Activated T-cell treated with anti-CD3 and anti-CD28 coated beads, Interleukin-2, amount 50 U/mL, for 24 hours (primary cell): ENCODE measurements around the gene OR10A6.

ENCODE experiments used
- DNase-seq: peaks from one replicate; pipeline ENCODE4 v3.0.0-alpha.2; 2020
- H3K27ac Mint-ChIP-seq: 2 replicates; pipeline ENCODE4 v1.8.0; 2020; ENCODE audit warnings: mild to moderate bottlenecking, mixed read lengths
- H3K27me3 Mint-ChIP-seq: 2 replicates; pipeline ENCODE4 v1.8.0; 2020; ENCODE audit warnings: mixed read lengths
- H3K36me3 Mint-ChIP-seq: 2 replicates; pipeline ENCODE4 v1.8.0; 2020; ENCODE audit warnings: low read depth, mixed read lengths
- H3K4me1 Mint-ChIP-seq: 2 replicates; pipeline ENCODE4 v1.8.0; 2020; ENCODE audit warnings: low read depth, mixed read lengths
- H3K4me3 Mint-ChIP-seq: 2 replicates; pipeline ENCODE4 v1.8.0; 2020; ENCODE audit warnings: mild to moderate bottlenecking, moderate library complexity, mixed read lengths
- H3K9me3 Mint-ChIP-seq: 2 replicates; pipeline ENCODE4 v1.8.0; 2020; ENCODE audit warnings: mixed read lengths

OR10A6 gene

GRCh38 chr11:7903940-7904339 lies 27.1 kb downstream of the OR10A6 start:
- Mint-ChIP-seq H3K27ac (no peak overlapping the region), H3K9me3 (peaks cover 3% of the 10 kb centered on the region), H3K4me3 (no peak overlapping the region), H3K36me3 (no peaks in the 10 kb centered on the region), H3K27me3 (peaks cover 56% of the 10 kb centered on the region), H3K4me1 (no peaks in the 10 kb centered on the region)
- no peak for DNase-seq

- no peak for DNase-seq
- H3K27ac Mint-ChIP-seq: no peak overlapping the region
Observed at GRCh38 chr11:7901319-7901854, 29.7 kb downstream of the OR10A6 start.

GRCh38 chr11:7900686-7901085 lies 30.4 kb downstream of the OR10A6 start:
- peaks cover 41% of the 10 kb centered on the region for H3K27me3 Mint-ChIP-seq
- no peak overlapping the region for H3K27ac Mint-ChIP-seq
- peaks cover 3% of the 10 kb centered on the region for H3K9me3 Mint-ChIP-seq
- H3K36me3 Mint-ChIP-seq: no peaks in the 10 kb centered on the region
- H3K4me1 Mint-ChIP-seq: no peaks in the 10 kb centered on the region
- H3K4me3 Mint-ChIP-seq: no peak overlapping the region
- no peak for DNase-seq

More at GRCh38 chr11:7901319-7901854, 29.7 kb downstream of the OR10A6 start:
- H3K27me3 Mint-ChIP-seq: peaks cover 45% of the 10 kb centered on the region
- no peak overlapping the region for H3K4me3 Mint-ChIP-seq
- no peaks in the 10 kb centered on the region for H3K4me1 Mint-ChIP-seq
- H3K9me3 Mint-ChIP-seq: peaks cover 3% of the 10 kb centered on the region
- no peaks in the 10 kb centered on the region for H3K36me3 Mint-ChIP-seq

GRCh38 chr11:7899418-7899817 lies 31.6 kb downstream of the OR10A6 start:
- no peak for DNase-seq
- Mint-ChIP-seq H3K4me3 (no peak overlapping the region), H3K27ac (no peak overlapping the region), H3K4me1 (no peaks in the 10 kb centered on the region), H3K36me3 (no peaks in the 10 kb centered on the region), H3K9me3 (peaks cover 3% of the 10 kb centered on the region), H3K27me3 (peaks cover 34% of the 10 kb centered on the region)

- no peak overlapping the region for H3K27ac Mint-ChIP-seq
- H3K4me1 Mint-ChIP-seq: no peaks in the 10 kb centered on the region
- no peaks in the 10 kb centered on the region for H3K36me3 Mint-ChIP-seq
- peaks cover 33% of the 10 kb centered on the region for H3K27me3 Mint-ChIP-seq
- DNase-seq: no peak
- peaks cover 3% of the 10 kb centered on the region for H3K9me3 Mint-ChIP-seq
- no peak overlapping the region for H3K4me3 Mint-ChIP-seq
Observed at GRCh38 chr11:7898666-7899283, 32.3 kb downstream of the OR10A6 start.

GRCh38 chr11:7896009-7896785 lies 34.9 kb downstream of the OR10A6 start:
- no peak overlapping the region for H3K27ac Mint-ChIP-seq
- peaks cover 18% of the 10 kb centered on the region for H3K27me3 Mint-ChIP-seq
- H3K4me3 Mint-ChIP-seq: no peak overlapping the region
- peaks cover 4% of the 10 kb centered on the region for H3K4me1 Mint-ChIP-seq
- no peak for DNase-seq
- H3K36me3 Mint-ChIP-seq: no peaks in the 10 kb centered on the region
- peaks cover 3% of the 10 kb centered on the region for H3K9me3 Mint-ChIP-seq

GRCh38 chr11:7894251-7894650 lies 36.8 kb downstream of the OR10A6 start:
- DNase-seq: no peak
- Mint-ChIP-seq H3K27me3 (peaks cover 7% of the 10 kb centered on the region), H3K9me3 (no peaks in the 10 kb centered on the region), H3K36me3 (no peaks in the 10 kb centered on the region), H3K27ac (no peak overlapping the region), H3K4me1 (peaks cover 4% of the 10 kb centered on the region), H3K4me3 (no peak overlapping the region)

- H3K27me3 Mint-ChIP-seq: peaks cover 5% of the 10 kb centered on the region
- no peaks in the 10 kb centered on the region for H3K9me3 Mint-ChIP-seq
- H3K27ac Mint-ChIP-seq: no peak overlapping the region
- H3K4me1 Mint-ChIP-seq: peaks cover 4% of the 10 kb centered on the region
- no peak for DNase-seq
- no peaks in the 10 kb centered on the region for H3K36me3 Mint-ChIP-seq
- H3K4me3 Mint-ChIP-seq: no peak overlapping the region
Observed at GRCh38 chr11:7893796-7894195, 37.3 kb downstream of the OR10A6 start.

GRCh38 chr11:7892840-7893254 lies 38.2 kb downstream of the OR10A6 start:
- no peak overlapping the region for H3K27ac Mint-ChIP-seq
- H3K4me3 Mint-ChIP-seq: no peak overlapping the region
- peaks cover 4% of the 10 kb centered on the region for H3K4me1 Mint-ChIP-seq
- H3K9me3 Mint-ChIP-seq: no peaks in the 10 kb centered on the region
- H3K36me3 Mint-ChIP-seq: no peaks in the 10 kb centered on the region
- no peak for DNase-seq
- peaks cover 8% of the 10 kb centered on the region for H3K27me3 Mint-ChIP-seq

- no peaks in the 10 kb centered on the region for H3K36me3 Mint-ChIP-seq
- H3K27me3 Mint-ChIP-seq: peaks cover 8% of the 10 kb centered on the region
- H3K4me1 Mint-ChIP-seq: peaks cover 4% of the 10 kb centered on the region
- H3K9me3 Mint-ChIP-seq: no peaks in the 10 kb centered on the region
- H3K4me3 Mint-ChIP-seq: no peak overlapping the region
- no peak for DNase-seq
- H3K27ac Mint-ChIP-seq: no peak overlapping the region
Observed at GRCh38 chr11:7892059-7892699, 38.9 kb downstream of the OR10A6 start.

- no peak overlapping the region for H3K27ac Mint-ChIP-seq
- no peak overlapping the region for H3K4me3 Mint-ChIP-seq
- H3K36me3 Mint-ChIP-seq: no peaks in the 10 kb centered on the region
- peaks cover 6% of the 10 kb centered on the region for H3K27me3 Mint-ChIP-seq
- no peaks in the 10 kb centered on the region for H3K9me3 Mint-ChIP-seq
- DNase-seq: no peak
- peaks cover 4% of the 10 kb centered on the region for H3K4me1 Mint-ChIP-seq
Observed at GRCh38 chr11:7890417-7891172, 40.5 kb downstream of the OR10A6 start.

GRCh38 chr11:7889985-7890384 lies 41.1 kb downstream of the OR10A6 start:
- H3K27ac Mint-ChIP-seq: no peak overlapping the region
- H3K9me3 Mint-ChIP-seq: no peaks in the 10 kb centered on the region
- peaks cover 4% of the 10 kb centered on the region for H3K4me1 Mint-ChIP-seq
- H3K27me3 Mint-ChIP-seq: peaks cover 6% of the 10 kb centered on the region
- DNase-seq: no peak
- H3K36me3 Mint-ChIP-seq: no peaks in the 10 kb centered on the region
- no peak overlapping the region for H3K4me3 Mint-ChIP-seq

GRCh38 chr11:7882860-7883259 lies 48.2 kb downstream of the OR10A6 start:
- Mint-ChIP-seq H3K9me3 (no peaks in the 10 kb centered on the region), H3K4me1 (no peaks in the 10 kb centered on the region), H3K27me3 (peaks cover 6% of the 10 kb centered on the region), H3K4me3 (no peak overlapping the region), H3K36me3 (no peaks in the 10 kb centered on the region), H3K27ac (no peak overlapping the region)
- no peak for DNase-seq
